ENCODE results near the gene ACAD10.

The ACAD10 gene

DNA sequence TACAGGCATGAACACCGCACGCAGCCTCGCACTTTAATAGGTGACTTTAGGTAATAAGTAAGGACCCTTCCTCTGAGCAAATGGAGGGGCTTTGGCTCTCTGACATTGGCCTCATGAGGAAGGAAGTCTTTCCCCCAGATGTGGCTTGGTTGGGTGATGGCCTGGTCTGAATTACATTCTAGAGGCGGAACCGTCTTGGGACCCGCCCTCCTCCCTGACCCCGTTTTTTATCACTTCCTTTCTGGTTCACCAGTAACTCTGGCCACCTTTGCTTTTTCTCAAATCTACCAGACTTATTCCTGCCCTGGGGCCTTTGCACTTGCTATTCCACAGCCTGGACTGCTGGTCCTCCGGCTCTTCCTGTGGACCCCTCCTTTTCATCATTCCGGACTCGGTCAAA is 94.3 kb downstream of the ACAD10 start:
- DNase-seq, result no peak

DNA sequence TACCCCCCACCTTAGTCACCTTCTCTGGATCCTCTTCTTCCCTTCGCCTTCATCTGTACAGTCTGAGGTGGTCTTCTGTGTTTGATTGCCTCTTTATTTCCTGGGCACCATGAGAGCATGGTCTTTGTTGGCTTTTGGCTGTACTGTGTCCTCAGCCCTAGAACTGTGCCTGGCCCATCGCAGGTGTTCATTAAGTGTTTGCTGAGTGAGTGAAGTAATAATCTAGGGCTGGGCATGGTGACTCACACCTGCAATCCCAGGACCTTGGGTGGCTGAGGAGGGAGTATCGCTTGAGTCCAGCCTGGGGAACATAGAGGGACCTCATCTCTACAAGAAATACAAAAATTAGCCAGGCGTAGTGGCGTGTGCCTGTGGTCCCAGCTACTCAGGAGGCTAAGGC is 94.8 kb downstream of the ACAD10 start:
- DNase-seq, result no peak

DNA sequence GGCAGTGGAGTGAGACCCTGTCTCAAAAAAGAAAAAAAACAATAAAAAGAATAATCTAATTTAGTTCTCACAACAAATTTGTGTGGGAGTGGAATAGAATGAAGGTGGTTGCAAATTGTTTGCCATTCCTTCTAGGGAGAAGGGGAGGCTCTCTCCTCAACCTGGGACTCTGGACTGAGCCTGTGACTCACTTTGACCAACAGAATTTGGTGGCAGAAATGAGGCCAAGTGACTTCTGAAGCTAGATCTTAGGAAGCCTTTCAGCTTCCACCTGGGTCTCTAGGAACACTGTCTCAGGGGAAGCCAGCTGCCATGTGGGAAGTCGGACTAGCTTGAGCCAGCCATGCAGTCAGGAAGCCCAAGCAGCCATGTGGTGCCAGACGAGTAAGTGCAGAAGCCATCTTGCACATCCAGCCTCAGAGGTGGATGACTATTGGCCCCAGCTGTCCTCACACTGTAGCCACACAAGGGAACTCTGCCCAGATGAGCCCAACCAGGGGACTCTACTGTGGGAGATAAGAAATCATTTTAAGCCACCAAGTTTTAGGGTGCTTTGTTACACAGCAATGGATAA is 95.3 kb downstream of the ACAD10 start:
- no peak for DNase-seq

DNA sequence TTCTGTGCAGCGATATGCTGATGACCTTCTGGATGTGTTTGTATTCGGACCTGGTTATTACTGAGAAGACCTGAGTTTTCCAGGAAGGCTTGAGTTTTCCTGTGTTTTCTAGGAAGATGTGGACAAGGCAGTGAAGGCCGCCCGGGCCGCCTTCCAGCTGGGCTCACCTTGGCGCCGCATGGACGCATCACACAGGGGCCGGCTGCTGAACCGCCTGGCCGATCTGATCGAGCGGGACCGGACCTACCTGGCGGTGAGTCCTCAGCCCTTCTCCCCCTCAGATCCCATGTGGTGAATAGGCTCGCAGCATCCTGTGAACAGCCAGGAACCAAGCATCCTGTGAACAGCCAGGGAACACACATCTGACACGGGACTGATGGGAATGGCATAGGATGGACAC is 97.2 kb downstream of the ACAD10 start:
- DNase-seq, result no peak

DNA sequence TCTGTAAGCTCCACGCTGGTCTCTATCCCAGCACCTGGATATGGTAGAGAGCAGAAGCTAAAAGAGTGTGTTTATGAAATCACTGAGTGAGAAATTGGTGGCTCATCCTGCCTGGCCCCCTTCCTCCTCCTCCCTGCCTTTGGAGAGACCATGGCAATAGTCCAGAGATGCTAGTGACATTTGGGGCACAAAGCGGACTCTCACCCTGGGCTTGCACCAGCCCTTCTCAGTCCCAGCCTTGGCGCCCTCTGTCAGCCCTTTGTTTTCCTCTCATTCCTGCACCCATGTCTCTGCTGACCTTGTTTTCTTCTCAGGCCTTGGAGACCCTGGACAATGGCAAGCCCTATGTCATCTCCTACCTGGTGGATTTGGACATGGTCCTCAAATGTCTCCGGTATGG is 99.1 kb downstream of the ACAD10 start:
- DNase-seq, result no peak

DNA sequence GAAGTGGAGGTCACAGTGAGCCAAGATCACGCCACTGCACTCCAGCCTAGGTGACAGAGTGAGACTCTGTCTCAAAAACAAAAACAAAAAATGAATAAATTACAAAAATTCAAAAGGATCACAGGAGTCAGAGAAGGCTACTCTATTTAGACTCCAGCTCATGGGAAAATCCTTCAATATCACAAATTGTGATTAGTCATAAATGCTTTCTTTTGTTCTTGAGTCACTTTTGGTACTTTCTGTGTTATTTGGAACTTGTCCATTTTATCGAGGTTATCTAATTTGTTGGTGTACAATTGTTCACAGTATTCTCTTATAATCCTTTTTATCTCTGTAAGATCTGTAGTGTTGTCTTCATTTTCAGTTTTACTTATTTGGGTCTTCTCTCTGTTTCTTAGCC is 99.8 kb downstream of the ACAD10 start:
- no peak for DNase-seq

DNA sequence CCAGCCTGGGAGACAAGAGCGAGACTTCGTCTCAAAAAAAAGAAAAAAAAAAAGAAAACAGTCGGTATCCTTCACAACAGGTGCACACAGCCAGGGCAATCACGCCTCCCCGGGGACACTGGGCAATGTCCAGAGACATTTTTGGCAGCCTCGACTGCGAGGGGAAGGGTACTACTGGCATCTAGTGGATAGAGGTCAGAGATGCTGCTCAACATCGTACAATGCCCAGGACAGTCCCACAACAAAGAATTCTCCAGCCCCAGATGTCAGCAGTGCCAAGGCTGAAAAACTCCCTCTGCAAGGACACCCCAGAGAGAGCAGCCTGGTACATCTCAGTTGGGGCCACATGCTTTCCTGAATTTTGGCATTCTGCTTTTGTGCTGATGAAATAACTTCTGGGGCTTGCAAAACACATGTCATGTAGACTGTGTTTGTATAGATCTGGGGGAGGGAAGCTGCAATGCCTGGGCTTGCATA is 102.4 kb downstream of the ACAD10 start:
- DNase-seq, result no peak

DNA sequence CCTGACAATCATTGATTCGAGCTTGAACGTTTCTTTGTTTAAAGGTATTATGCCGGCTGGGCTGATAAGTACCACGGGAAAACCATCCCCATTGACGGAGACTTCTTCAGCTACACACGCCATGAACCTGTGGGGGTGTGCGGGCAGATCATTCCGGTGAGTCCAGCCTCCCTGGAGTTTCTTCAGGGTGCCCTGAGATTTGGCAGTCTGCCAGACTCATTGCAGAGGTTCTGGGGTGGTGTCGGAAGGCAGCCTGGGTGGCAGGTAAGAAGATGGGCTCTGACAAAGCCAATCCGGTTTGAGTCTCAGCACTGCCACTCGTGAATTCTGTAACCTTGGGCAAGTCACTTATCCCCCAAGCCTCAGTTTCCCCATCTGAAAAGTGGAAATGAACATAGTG is 103.9 kb downstream of the ACAD10 start:
- no peak for DNase-seq

DNA sequence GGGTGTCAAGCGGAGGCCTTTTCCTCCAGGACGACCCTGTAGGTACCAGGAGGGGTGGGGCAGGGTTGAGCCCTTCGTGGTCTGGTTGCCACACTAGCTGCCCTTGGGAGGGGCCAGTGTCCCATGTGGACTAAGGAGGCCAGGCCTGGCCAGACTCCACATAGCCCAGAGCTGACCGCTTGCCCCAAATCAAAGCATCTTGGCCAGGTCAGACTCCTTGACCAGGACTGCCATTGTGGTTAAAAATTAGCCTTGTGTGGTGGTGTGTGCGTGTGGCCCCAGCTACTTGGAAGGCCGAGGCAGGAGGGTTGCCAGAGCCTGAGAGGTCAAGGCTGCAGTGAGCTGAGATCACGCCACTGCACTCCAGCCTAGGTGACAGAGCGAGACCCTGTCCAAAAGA is 105.7 kb downstream of the ACAD10 start:
- DNase-seq, result no peak

DNA sequence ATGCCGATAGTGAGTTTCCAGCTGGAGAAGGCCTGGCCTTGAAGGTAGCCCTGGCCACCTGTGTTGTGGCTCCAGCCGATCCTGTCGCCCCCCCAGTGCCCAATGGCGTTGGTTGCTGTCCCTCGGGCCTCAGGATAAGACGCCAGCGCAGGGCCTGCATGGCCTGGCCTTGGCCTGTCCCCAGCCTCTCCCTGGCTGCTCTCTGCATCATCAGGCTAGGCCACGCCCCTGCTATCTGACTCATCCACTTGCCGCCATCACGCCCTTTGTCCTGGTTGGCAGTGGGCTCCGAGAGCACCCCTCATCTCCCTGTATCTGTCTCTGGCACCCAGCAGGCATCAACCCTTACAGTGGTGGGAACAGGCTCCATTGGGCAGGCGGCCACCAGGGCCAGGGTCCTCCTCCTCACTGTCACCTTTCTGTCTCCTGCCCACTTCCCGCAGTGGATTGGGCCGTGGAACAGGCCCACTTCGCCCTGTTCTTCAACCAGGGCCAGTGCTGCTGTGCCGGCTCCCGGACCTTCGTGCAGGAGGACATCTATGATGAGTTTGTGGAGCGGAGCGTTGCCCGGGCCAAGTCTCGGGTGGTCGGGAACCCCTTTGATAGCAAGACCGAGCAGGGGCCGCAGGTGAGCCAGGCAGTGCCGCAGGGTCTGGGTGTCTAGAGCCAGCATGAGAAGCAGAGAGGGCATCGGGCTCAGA is 106.5 kb downstream of the ACAD10 start:
- no peak for DNase-seq

DNA sequence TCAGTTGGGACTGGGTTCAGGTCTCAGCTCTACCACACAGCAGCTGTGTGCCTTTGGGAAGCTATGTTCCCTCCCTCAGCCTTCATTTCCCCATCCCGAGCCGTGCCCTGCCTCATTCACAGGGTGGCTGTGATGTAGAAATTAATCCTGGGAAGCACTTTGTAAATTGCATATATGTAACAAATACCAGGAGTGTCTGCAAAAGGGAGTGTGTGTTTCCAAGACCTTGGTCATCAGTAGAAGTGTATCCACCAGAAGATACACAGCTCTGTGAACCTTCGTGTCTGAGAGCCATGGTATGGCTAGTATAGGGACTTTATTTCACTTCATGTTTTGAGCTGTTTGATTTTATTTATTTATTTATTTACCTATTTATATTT is 107.0 kb downstream of the ACAD10 start:
- no peak for DNase-seq

DNA sequence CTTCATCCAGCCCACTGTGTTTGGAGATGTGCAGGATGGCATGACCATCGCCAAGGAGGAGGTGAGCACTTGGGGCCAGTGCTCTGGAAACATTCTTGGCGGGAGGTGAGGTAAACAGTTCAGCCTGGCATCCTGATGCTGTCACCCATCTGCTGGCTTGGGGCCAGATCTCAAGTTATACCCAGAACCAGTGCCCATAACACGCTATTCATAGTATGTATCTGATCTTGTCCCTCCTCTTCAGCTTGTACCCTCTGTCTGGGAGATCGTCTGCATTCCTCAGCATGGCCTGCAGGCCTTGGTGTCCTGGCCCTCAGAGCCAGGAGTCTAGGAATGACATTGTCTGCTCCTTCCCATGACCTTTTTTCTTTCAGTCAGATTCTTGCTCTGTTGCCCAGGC is 112.3 kb downstream of the ACAD10 start:
- DNase-seq, result no peak

DNA sequence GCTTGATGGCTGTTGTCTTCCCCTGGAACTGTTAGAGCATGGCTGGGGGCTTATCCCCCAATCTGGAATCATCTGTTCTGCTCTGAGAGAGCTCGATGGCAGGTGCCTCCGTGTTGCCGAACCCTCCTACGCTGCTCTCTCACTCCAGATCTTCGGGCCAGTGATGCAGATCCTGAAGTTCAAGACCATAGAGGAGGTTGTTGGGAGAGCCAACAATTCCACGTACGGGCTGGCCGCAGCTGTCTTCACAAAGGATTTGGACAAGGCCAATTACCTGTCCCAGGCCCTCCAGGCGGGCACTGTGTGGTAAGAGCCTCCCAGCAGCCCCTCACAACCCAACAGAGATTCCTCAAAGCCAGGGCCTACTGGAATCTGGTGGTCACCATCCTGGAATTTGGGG is 113.9 kb downstream of the ACAD10 start:
- no peak for DNase-seq

DNA sequence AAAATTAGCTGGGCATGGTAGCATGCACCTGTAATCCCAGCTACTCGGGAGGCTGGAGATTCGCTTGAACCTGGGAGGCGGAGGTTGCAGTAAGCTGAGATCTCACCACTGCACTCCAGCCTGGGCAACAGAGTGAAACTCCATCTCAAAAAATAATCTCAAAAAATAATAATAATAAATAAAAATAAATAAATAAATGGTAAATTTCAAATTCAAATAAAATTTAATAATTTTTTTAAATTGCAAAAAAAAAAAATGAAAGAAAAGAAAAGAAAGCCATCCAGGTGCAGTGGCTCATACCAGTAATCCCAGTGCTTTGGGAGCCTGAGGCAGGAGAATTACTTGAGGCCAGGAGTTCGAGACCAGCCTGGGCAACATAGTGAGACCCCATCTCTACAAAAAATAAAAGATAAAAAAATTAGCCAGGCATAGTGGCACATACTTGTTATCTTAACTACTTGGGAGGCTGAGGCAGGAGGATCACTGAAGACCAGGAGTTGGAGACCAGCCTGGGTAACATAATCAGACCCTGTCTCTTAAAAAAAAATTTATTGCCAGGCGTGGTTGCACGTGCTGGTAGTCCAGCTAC is 117.3 kb downstream of the ACAD10 start:
- no peak for DNase-seq

DNA sequence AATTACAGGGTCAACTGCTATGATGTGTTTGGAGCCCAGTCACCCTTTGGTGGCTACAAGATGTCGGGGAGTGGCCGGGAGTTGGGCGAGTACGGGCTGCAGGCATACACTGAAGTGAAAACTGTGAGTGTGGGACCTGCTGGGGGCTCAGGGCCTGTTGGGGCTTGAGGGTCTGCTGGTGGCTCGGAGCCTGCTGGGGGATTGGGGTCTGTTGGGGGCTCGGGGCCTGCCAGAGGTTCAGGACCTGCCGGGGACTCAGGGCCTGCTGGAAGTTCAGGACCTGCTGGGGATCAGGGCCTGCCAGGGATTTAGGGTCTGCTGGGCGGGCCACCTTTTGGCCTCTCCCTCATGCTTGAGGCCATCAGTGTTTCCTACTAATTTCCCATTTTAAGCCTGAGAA is 118.0 kb downstream of the ACAD10 start:
- DNase-seq, result no peak

DNA sequence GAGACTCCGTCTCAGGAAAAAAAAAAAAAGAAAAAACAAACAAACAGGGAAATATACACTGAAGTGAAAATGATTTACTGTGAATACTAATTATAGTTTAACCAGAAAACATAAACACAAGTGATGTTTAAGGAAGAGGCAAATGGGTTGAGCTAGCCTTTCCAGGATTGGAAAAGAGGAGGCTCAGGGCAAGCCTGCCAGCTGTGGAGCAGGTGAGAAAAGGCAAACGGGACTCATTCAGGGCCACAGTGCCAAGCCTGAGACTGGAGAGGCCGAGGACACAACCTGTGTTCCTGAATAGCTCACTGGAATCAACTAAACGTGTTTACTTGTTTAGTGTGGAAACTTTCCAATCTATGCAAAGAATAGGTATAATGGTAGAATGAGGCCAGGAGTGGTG is 120.5 kb downstream of the ACAD10 start:
- no peak for DNase-seq

Data from NCI-H1105 treated with DMSO at 0.1 percent for 48 hours (cell line).